IMR-90 (cell line): ENCODE data around the gene GSTA1. TPM values are rescaled to one million over a fixed set of nuclear protein-coding genes. Genes with fewer than 3 reads are reported as not detected.
"Not testable (repeated sequence)": the region's sequence is repeated elsewhere in the genome, so short reads cannot be mapped to it uniquely, and the experiment has no call there.

Experiments
- ATAC-seq: fragments of 200-7000 bp; cut with Tn5 transposase; 2 replicates; pipeline ENCODE4 v1.9.1; 2020; ENCODE audit warnings: low read depth, mild to moderate bottlenecking, moderate library complexity
- BruUV-seq: library from RNA; stranded (reverse); fragments of 400-500 nt; replicated peaks from 2 replicates; lab custom pipeline; 2021; lab: Mats Ljungman, UMichigan
- CTCF ChIA-PET: fragments of 300-600 bp; formaldehyde crosslinking; extraction: SDS; loops from one replicate; lab custom pipeline; 2021; ENCODE audit warnings: antibody characterized with exemption; lab: Yijun Ruan, JAX
- POLR2A ChIA-PET: fragments of 300-600 bp; sonication (Branson Sonifier 250); formaldehyde crosslinking; loops from one replicate; lab custom pipeline; 2022; ENCODE audit warnings: antibody characterized with exemption; ENCODE audit not compliant: unreplicated experiment; lab: Charles Lee
- DNase-seq: peaks from one replicate; pipeline ENCODE4 v3.0.0; 2013
- H2AFZ ChIP-seq: replicated peaks from 2 replicates; pipeline ENCODE3; 2013; ENCODE audit warnings: low read length, mild to moderate bottlenecking; ENCODE audit not compliant: poor library complexity
- H2AK5ac ChIP-seq: 2 replicates; pipeline ENCODE4 v1.6.1; 2013; ENCODE audit warnings: low read depth, low read length, inconsistent platforms
- H2AK9ac ChIP-seq: replicated peaks from 2 replicates; pipeline ENCODE3; 2013; ENCODE audit warnings: mild to moderate bottlenecking, low read depth, low read length, moderate library complexity; ENCODE audit not compliant: poor library complexity
- H2BK120ac ChIP-seq: 2 replicates; pipeline ENCODE4 v1.6.1; 2013; ENCODE audit warnings: low read depth, low read length, inconsistent platforms
- H2BK15ac ChIP-seq: 3 replicates; pipeline ENCODE4 v1.6.1; 2013; ENCODE audit warnings: low read depth, low read length, inconsistent platforms
- H2BK20ac ChIP-seq: 2 replicates; pipeline ENCODE4 v1.6.1; 2013; ENCODE audit warnings: low read depth, mild to moderate bottlenecking, inconsistent platforms, low read length, moderate library complexity
- H2BK5ac ChIP-seq: 2 replicates; pipeline ENCODE4 v1.6.1; 2013; ENCODE audit warnings: mild to moderate bottlenecking, low read depth, low read length, inconsistent platforms; ENCODE audit not compliant: poor library complexity, severe bottlenecking
- H3K14ac ChIP-seq: replicated peaks from 2 replicates; pipeline ENCODE4 v1.6.1; 2013; ENCODE audit warnings: low read depth, low read length, inconsistent platforms
- H3K18ac ChIP-seq: 2 replicates; pipeline ENCODE4 v1.6.1; 2013; ENCODE audit warnings: low read depth, low read length, control low read depth
- H3K23ac ChIP-seq: 2 replicates; pipeline ENCODE4 v1.6.1; 2013; ENCODE audit warnings: low read depth, low read length, inconsistent platforms
- H3K27ac ChIP-seq: 2 replicates; pipeline ENCODE4 v1.5.1; 2013; ENCODE audit warnings: mild to moderate bottlenecking, control low read depth, low read length; ENCODE audit not compliant: insufficient read depth
- H3K27me3 ChIP-seq: 2 replicates; pipeline ENCODE4 v1.6.1; 2013; ENCODE audit warnings: low read length; ENCODE audit not compliant: control insufficient read depth, insufficient read depth
- H3K36me3 ChIP-seq: 2 replicates; pipeline ENCODE4 v1.6.1; 2013; ENCODE audit warnings: low read length, mixed read lengths; ENCODE audit not compliant: control insufficient read depth, insufficient read depth
- H3K4ac ChIP-seq: 2 replicates; pipeline ENCODE4 v1.6.1; 2013; ENCODE audit warnings: low read depth, low read length, inconsistent platforms
- H3K4me1 ChIP-seq: 2 replicates; pipeline ENCODE4 v1.6.1; 2013; ENCODE audit warnings: low read length, mixed read lengths; ENCODE audit not compliant: control insufficient read depth, insufficient read depth
- H3K4me2 ChIP-seq: 2 replicates; pipeline ENCODE4 v1.6.1; 2013; ENCODE audit warnings: low read depth, mild to moderate bottlenecking, control low read depth, low read length, moderate library complexity
- H3K4me3 ChIP-seq: 2 replicates; pipeline ENCODE4 v1.5.1; 2013; ENCODE audit warnings: low read depth, mild to moderate bottlenecking, control low read depth, low read length, moderate library complexity; ENCODE audit not compliant: insufficient read depth
- H3K56ac ChIP-seq: 2 replicates; pipeline ENCODE4 v1.6.1; 2013; ENCODE audit warnings: low read length, inconsistent platforms; ENCODE audit not compliant: insufficient read depth; ENCODE audit errors: extremely low read depth
- H3K79me1 ChIP-seq, 2 experiments: 2 replicates each; pipeline ENCODE4 v1.6.1; 2013; ENCODE audit warnings: low read length in 2 of 2, inconsistent platforms in 1 of 2, low read depth in 1 of 2
- H3K9ac ChIP-seq: 2 replicates; pipeline ENCODE4 v1.6.1; 2013; ENCODE audit warnings: low read depth, low read length, control low read depth
- H3K9me1 ChIP-seq: 2 replicates; pipeline ENCODE4 v1.6.1; 2013; ENCODE audit warnings: low read length, inconsistent platforms; ENCODE audit not compliant: insufficient read depth
- H3K9me3 ChIP-seq: 2 replicates; pipeline ENCODE4 v1.6.1; 2013; ENCODE audit warnings: low read length; ENCODE audit not compliant: control insufficient read depth, insufficient read depth
- H4K20me1 ChIP-seq: 2 replicates; pipeline ENCODE4 v1.6.1; 2013; ENCODE audit warnings: low read length, inconsistent platforms; ENCODE audit not compliant: insufficient read depth
- H4K5ac ChIP-seq: 2 replicates; pipeline ENCODE4 v1.6.1; 2013; ENCODE audit warnings: mild to moderate bottlenecking, low read depth, low read length, control low read depth
- H4K8ac ChIP-seq, 2 experiments: 2 replicates each; pipeline ENCODE4 v1.6.1; 2013; ENCODE audit warnings: low read depth in 2 of 2, low read length in 2 of 2, control low read depth in 1 of 2, inconsistent platforms in 1 of 2
- H4K91ac ChIP-seq: 2 replicates; pipeline ENCODE4 v1.6.1; 2013; ENCODE audit warnings: low read depth, low read length, inconsistent platforms; ENCODE audit not compliant: insufficient read depth
- WGBS, 2 experiments: methylation state at CpG; one replicate each; pipeline versions ENCODE4 v1.1.5 to v1.1.7; 2013; ENCODE audit warnings: missing lambda C conversion rate in 2 of 2; ENCODE audit not compliant: insufficient read length in 1 of 2; ENCODE audit errors: extremely low coverage in 2 of 2; 5-methylcytosine and 5-hydroxymethylcytosine counted together
- dilution Hi-C: fragments of 300-500 bp; cut with HindIII; formaldehyde crosslinking; loops from one replicate; pipeline ENCODE4 v1.14.3; 2018; ENCODE audit warnings: low sequenced_read_pairs; ENCODE audit not compliant: unreplicated experiment
- in situ Hi-C: fragments of 300-500 bp; cut with MboI; formaldehyde crosslinking; loops from 3 replicates; pipeline ENCODE4 v1.14.3; 2019; ENCODE audit warnings: low sequenced_read_pairs, inconsistent platforms, mixed read lengths
- intact Hi-C: fragments of 100-400 bp; cut with micrococcal nuclease; formaldehyde crosslinking; loops from 2 replicates; pipeline ENCODE4 v1.10.0; 2022
- polyA plus RNA-seq, 3 experiments: library from polyadenylated mRNA; depleted of rRNA; stranded (reverse); fragments of >200 nt; gene quantifications; 2 replicates each; pipeline ENCODE4 v1.2.3, GENCODE V29; 2012; ENCODE audit warnings: low replicate concordance in 1 of 3
- total RNA-seq: library from RNA; depleted of rRNA; stranded (reverse); fragments of >200 nt; gene quantifications from 2 replicates; pipeline ENCODE4 v1.2.3, GENCODE V29; 2012

GSTA1 gene
- total and polyA plus RNA-seq, 2 of the 4 experiments (the other 2 are of a cell fraction): 0.18 to 0.31 TPM

- H2BK15ac ChIP-seq, H3K56ac ChIP-seq, H2BK20ac ChIP-seq, H3K9me3 ChIP-seq, H3K18ac ChIP-seq, POLR2A ChIA-PET, H3K27me3 ChIP-seq, DNase-seq, H3K4me2 ChIP-seq, CTCF ChIA-PET, H2AFZ ChIP-seq, H3K4ac ChIP-seq, intact Hi-C loops, H3K36me3 ChIP-seq, ATAC-seq, H3K4me3 ChIP-seq, H2AK9ac ChIP-seq, H3K14ac ChIP-seq, BruUV-seq, H3K9me1 ChIP-seq, H4K5ac ChIP-seq, H3K27ac ChIP-seq, H3K9ac ChIP-seq, H3K79me1 ChIP-seq, H2AK5ac ChIP-seq, H3K23ac ChIP-seq, H4K91ac ChIP-seq, in situ Hi-C loops, H2BK120ac ChIP-seq, H4K20me1 ChIP-seq, H4K8ac ChIP-seq, dilution Hi-C loops, H3K4me1 ChIP-seq, H2BK5ac ChIP-seq: not testable (repeated sequence)
- no CpG with 5 or more reads among the region's 9 CpGs for WGBS, 2 experiments
Measured at GRCh38 chr6:52776711-52777351, 26.8 kb downstream of the GSTA1 start.

DNA sequence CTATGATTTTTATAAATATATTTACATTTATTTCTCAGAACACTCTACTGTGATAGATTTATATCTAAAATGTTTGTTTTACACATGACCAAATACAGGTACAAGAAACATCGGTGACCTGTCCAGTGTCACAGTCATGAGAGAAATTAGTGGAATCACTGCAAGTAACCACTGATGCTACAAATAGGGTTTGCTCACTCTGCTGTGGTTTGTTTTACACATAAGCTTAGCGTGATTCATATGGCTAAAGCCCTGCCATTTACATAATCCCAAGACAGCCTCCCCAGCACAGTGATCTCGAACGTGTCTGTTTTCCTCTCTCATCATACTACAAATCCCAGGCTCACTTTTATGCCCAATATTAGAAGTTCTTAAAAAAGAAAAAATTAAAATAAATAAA lies 34.2 kb downstream of the GSTA1 start:
- H2AFZ ChIP-seq, H4K8ac ChIP-seq, BruUV-seq, H2BK20ac ChIP-seq, H3K14ac ChIP-seq, H3K9me3 ChIP-seq, H3K27ac ChIP-seq, dilution Hi-C loops, H2AK9ac ChIP-seq, POLR2A ChIA-PET, H2AK5ac ChIP-seq, H2BK5ac ChIP-seq, H4K20me1 ChIP-seq, H3K23ac ChIP-seq, intact Hi-C loops, H3K9me1 ChIP-seq, H3K18ac ChIP-seq, H3K56ac ChIP-seq, H3K4me1 ChIP-seq, H2BK120ac ChIP-seq, H3K79me1 ChIP-seq, H3K9ac ChIP-seq, in situ Hi-C loops, H3K4me2 ChIP-seq, H3K4ac ChIP-seq, H3K4me3 ChIP-seq, H2BK15ac ChIP-seq, H4K5ac ChIP-seq, H3K36me3 ChIP-seq, CTCF ChIA-PET, H3K27me3 ChIP-seq, H4K91ac ChIP-seq: not testable (repeated sequence)
- no CpG with 5 or more reads among the region's 4 CpGs for WGBS, 2 experiments
- DNase-seq (peak; percentile 70), ATAC-seq (peak; percentile 81)
